COLO829 (cell line): ENCODE data around the gene MBD6.

ENCODE experiments used
- DNase-seq: peaks from one replicate; pipeline ENCODE4 v3.0.0; 2012; ENCODE audit warnings: low spot score

The MBD6 gene

GRCh38 chr12:57522011-57522886 is at the start of gene MBD6:
Gene MBD6, plus strand, starts transcription at chr12:57522824. Its CDS starts 1,480 bp downstream, at chr12:57524304.
- DNase-seq = peak; percentile 90

GRCh38 chr12:57473392-57473791 is 49.2 kb upstream of the MBD6 start:
- DNase-seq = no peak

GRCh38 chr12:57473886-57474285 is 48.7 kb upstream of the MBD6 start:
- no peak for DNase-seq

- DNase-seq = no peak
Observed at GRCh38 chr12:57474430-57474829, 48.2 kb upstream of the MBD6 start.

- no peak for DNase-seq
Observed at GRCh38 chr12:57474862-57475261, 47.8 kb upstream of the MBD6 start.

- DNase-seq = no peak
Observed at GRCh38 chr12:57475271-57476161, 47.1 kb upstream of the MBD6 start.

- no peak for DNase-seq
Observed at GRCh38 chr12:57476162-57476992, 46.2 kb upstream of the MBD6 start.

GRCh38 chr12:57476993-57477709 is 45.5 kb upstream of the MBD6 start:
- DNase-seq = no peak

- no peak for DNase-seq
Observed at GRCh38 chr12:57477710-57478681, 44.6 kb upstream of the MBD6 start.

GRCh38 chr12:57479043-57479375 is 43.6 kb upstream of the MBD6 start:
- no peak for DNase-seq

- no peak for DNase-seq
Observed at GRCh38 chr12:57479376-57480115, 43.1 kb upstream of the MBD6 start, which contains the start of gene ARHGAP9. Gene ARHGAP9, minus strand, starts transcription at chr12:57479866. Its CDS starts 460 bp downstream, at chr12:57479406.

- DNase-seq = no peak
Observed at GRCh38 chr12:57481671-57482070, 41.0 kb upstream of the MBD6 start.

- DNase-seq = no peak
Observed at GRCh38 chr12:57483466-57483865, 39.2 kb upstream of the MBD6 start.

- DNase-seq = no peak
Observed at GRCh38 chr12:57485695-57486094, 36.9 kb upstream of the MBD6 start.

- no peak for DNase-seq
Observed at GRCh38 chr12:57487055-57487596, 35.5 kb upstream of the MBD6 start.

- peak; percentile 92 for DNase-seq
Observed at GRCh38 chr12:57487597-57488401, 34.8 kb upstream of the MBD6 start, which contains the start of gene MARS1. Gene MARS1, plus strand, starts transcription at chr12:57488068. Its CDS starts 23 bp downstream, at chr12:57488091.

GRCh38 chr12:57488402-57489156 is 34.0 kb upstream of the MBD6 start:
- DNase-seq = no peak
